Amniotic epithelial cell (primary cell): ENCODE results near the gene COQ10B.

Source experiments
- DNase-seq: peaks from one replicate; pipeline ENCODE4 v3.0.0-alpha.2; 2010; ENCODE audit warnings: low read depth

The COQ10B gene

GRCh38 chr2:197500503-197501131 lies 47.3 kb downstream of the COQ10B start:
- DNase-seq: peak; percentile 20

DNA sequence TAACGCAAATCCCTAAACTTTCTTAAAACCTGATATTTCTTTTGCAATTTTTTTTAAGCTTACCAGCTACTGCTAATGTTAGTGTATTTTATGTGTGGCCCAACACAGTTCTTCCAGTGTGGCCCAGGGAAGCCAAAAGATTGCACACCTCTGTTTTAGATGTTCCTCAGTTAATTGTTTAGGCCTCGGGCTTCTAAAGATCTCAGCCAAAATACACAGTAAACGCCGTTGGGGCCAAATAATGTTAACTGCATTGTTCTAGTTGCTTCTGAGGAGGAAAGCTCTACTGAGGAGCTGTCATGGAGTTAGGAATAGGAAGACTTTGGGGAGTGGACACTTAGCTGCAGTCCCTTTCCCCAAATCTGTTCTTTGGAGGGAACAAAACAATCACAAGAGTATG lies 48.8 kb downstream of the COQ10B start:
- no peak for DNase-seq

- DNase-seq: no peak
Observed at GRCh38 chr2:197502685-197503084, 49.3 kb downstream of the COQ10B start.

DNA sequence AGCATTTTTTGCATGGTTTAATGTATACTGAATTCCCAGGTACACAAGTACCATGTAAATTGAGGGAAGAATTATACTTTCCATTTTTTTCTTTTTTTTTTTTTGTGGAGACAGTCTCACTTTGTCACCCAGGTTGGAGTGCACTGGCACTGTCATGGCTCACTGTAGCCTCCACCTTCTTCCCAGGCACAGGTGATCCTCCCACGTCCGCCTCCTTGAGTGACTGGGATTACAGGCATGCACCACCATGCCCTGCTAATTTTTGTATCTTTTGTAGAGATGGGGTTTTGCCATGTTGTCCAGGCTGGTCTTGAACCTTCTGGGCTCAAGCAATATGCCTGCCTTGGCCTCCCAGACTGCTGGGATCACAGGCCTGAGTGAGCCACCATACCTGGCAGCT lies 50.6 kb downstream of the COQ10B start:
- no peak for DNase-seq

DNA sequence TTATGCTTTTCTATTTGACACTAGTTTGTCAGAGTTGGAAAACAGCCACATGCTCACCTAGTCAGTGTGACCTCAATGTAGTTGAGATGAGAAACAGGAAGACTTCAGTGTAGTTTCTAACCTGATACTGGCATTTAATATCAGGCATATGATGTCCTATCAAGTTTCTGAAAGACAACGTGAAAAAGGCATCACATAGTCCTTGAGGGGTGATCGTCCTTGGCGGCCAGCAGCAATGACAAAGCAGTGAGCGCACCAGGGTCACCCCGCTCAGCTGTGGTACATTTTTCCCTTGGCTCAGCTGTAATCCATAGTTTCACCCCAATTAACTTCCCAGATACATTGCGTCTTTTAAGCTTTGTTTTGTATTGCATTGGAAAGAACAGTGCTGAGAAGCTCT lies 51.2 kb downstream of the COQ10B start:
- no peak for DNase-seq

DNA sequence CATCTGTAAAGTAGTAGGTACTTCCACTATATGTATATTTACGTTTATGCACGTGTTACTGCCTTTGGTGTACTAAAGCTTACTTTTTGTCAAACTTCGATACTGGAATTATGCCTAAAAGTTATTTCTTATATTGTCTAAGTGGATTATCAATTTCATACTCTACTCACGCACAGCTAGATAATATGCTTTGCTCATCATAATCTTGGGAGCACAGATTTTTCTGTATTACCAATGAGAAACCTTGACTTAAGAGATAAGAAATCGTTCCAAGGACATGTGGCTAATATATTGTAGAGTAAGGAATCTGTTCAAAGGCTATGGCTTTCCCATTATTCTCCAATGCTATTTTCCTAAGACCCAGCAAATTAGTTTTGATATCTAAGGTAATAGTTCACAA lies 53.3 kb downstream of the COQ10B start:
- DNase-seq: no peak

- DNase-seq: no peak
Observed at GRCh38 chr2:197513915-197514314, 60.6 kb downstream of the COQ10B start.

DNA sequence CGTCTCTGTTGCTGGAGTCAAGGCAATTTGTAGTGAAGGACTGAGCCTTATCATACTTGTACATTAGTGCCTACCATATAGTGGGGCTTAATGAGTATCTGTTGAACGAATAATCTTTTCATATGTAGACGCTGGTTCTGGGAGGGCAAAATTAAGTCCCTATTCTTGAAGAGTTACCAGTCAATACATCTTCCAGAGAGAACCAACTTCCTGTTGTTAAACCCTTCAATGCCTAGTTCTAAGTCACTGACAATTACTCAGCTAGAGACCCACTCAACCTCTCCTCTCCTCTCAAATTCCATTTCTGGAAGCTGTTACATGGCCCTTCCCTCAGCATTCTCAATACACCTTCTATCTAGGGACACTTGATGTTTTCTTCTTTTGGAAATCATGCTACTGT lies 61.4 kb downstream of the COQ10B start:
- DNase-seq: no peak

GRCh38 chr2:197515315-197515738 lies 62.0 kb downstream of the COQ10B start:
- no peak for DNase-seq

GRCh38 chr2:197515739-197516392 lies 62.5 kb downstream of the COQ10B start, which contains the start of gene MOB4:
MOB4 (plus strand) TSS chr2:197516066; CDS start chr2:197516087, 21 bp downstream.
- DNase-seq: peak; percentile 89

DNA sequence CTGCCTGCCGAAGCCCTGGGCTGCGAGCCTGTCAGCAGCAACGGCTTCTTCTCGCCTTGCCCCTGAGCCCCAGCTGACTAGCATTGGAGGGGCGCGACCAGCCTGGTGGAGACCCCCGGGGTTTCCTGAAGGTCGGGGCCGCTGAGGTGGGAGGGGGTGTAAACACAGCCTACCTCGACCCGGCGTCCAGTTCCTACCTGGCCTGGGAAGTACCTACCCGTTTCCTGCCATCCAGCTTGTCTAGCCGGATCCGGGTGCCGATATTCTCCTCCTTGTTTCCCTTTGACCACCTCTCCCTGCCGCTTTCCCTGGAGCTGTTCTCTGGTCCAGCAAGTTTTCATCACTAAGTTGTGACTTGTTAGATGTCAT lies 63.0 kb downstream of the COQ10B start:
- peak; percentile 27 for DNase-seq

DNA sequence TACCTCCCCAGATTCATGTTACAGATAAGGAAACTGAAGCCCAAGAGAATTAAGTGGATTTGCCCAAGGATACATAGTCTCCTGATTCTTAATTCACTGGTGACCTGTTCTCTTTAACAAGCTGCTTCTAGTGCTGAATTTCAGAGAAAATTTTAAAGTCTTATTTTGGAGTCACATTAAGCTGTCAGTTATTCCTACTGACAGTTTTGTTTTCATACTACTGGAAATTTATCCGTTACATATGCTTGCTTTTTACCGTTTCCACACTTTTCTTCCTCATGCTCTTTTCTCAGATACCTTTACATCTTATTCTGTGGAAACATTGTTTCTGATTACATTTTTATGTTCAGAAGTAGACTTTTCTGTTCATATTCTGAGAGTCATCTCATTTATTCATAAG lies 63.8 kb downstream of the COQ10B start:
- DNase-seq: no peak
